H1 (cell line): ENCODE data around the gene ATP13A3. TPM values are rescaled to one million over a fixed set of nuclear protein-coding genes. Genes with fewer than 3 reads are reported as not detected.

ENCODE experiments used
- CTCF ChIA-PET: fragments of 300-600 bp; sonication (Branson Sonifier 250); formaldehyde crosslinking; loops from one replicate; lab custom pipeline; 2021; ENCODE audit not compliant: partially characterized antibody; lab: Charles Lee
- POLR2A ChIA-PET: fragments of 300-600 bp; sonication (Branson Sonifier 250); formaldehyde crosslinking; loops from one replicate; lab custom pipeline; 2021; ENCODE audit warnings: inconsistent platforms; ENCODE audit not compliant: partially characterized antibody; lab: Charles Lee
- DNase-seq, 2 experiments: peaks; one replicate each; pipeline versions ENCODE4 v3.0.0 to v3.0.0-alpha.2; 2010 to 2022; ENCODE audit warnings: low spot score in 2 of 2, low read depth in 1 of 2, mixed read lengths in 1 of 2
- FAIRE-seq: peaks from 2 replicates; lab custom pipeline; 2011; peaks lifted over from hg19 to GRCh38; lab: Jason Lieb, UNC
- H2AFZ ChIP-seq: 2 replicates; pipeline ENCODE4 v1.8.1; 2012; ENCODE audit warnings: low read length, inconsistent platforms
- H2AK5ac ChIP-seq: 2 replicates; pipeline ENCODE4 v1.6.1; 2013; ENCODE audit warnings: low read depth, low read length
- H2BK120ac ChIP-seq: replicated peaks from 2 replicates; pipeline ENCODE3; 2013; ENCODE audit warnings: low read depth, low read length, inconsistent platforms
- H2BK12ac ChIP-seq: 2 replicates; pipeline ENCODE4 v1.6.1; 2013; ENCODE audit warnings: low read depth, low read length
- H2BK15ac ChIP-seq: 2 replicates; pipeline ENCODE4 v1.6.1; 2013; ENCODE audit warnings: low read length
- H2BK20ac ChIP-seq: 2 replicates; pipeline ENCODE4 v1.6.1; 2013; ENCODE audit warnings: low read length
- H2BK5ac ChIP-seq: 2 replicates; pipeline ENCODE4 v1.6.1; 2013; ENCODE audit warnings: low read depth, low read length
- H3K14ac ChIP-seq: 2 replicates; pipeline ENCODE4 v1.6.1; 2013; ENCODE audit warnings: inconsistent platforms; ENCODE audit not compliant: insufficient read length
- H3K18ac ChIP-seq: 2 replicates; pipeline ENCODE4 v1.6.1; 2013; ENCODE audit warnings: low read length; ENCODE audit errors: extremely low read depth
- H3K23ac ChIP-seq: 2 replicates; pipeline ENCODE4 v1.6.1; 2013; ENCODE audit warnings: inconsistent platforms; ENCODE audit not compliant: insufficient read length
- H3K23me2 ChIP-seq: 2 replicates; pipeline ENCODE4 v1.6.1; 2013; ENCODE audit warnings: low read depth, low read length
- H3K27ac ChIP-seq: 2 replicates; pipeline ENCODE4 v1.6.1; 2011; ENCODE audit warnings: low read depth, low read length, inconsistent platforms
- H3K27me3 ChIP-seq, 4 experiments: replicated peaks in 1 of 4; 1 replicate in 1 of 4; 2 replicates in 3 of 4; pipeline versions ENCODE4 v1.6.1 to v1.8.1; 2011 to 2013; ENCODE audit warnings: low read length in 3 of 4, mild to moderate bottlenecking in 3 of 4, inconsistent platforms in 2 of 4, mixed read lengths in 2 of 4, moderate library complexity in 1 of 4; ENCODE audit not compliant: control insufficient read depth in 3 of 4, insufficient read depth in 3 of 4; ENCODE audit errors: extremely low read depth in 1 of 4
- H3K36me3 ChIP-seq, 4 experiments: 2 replicates each; pipeline versions ENCODE4 v1.6.1 to v1.8.1; 2011 to 2013; ENCODE audit warnings: mild to moderate bottlenecking in 4 of 4, low read length in 3 of 4, moderate library complexity in 2 of 4, control low read depth in 1 of 4, inconsistent platforms in 1 of 4; ENCODE audit not compliant: insufficient read depth in 4 of 4, control insufficient read depth in 2 of 4
- H3K4ac ChIP-seq: replicated peaks from 2 replicates; pipeline ENCODE3; 2013; ENCODE audit warnings: low read length, low read depth, mixed read lengths, inconsistent platforms; ENCODE audit not compliant: insufficient read length
- H3K4me1 ChIP-seq, 4 experiments: replicated peaks in 1 of 4; 1 replicate in 1 of 4; 2 replicates in 3 of 4; pipeline versions ENCODE4 v1.6.1 to v1.8.1; 2011 to 2013; ENCODE audit warnings: low read length in 3 of 4, inconsistent platforms in 2 of 4, mixed read lengths in 1 of 4; ENCODE audit not compliant: insufficient read depth in 4 of 4, control insufficient read depth in 3 of 4
- H3K4me2 ChIP-seq, 2 experiments: 2 replicates each; pipeline versions ENCODE4 v1.6.1 to v1.8.1; 2011 to 2013; ENCODE audit warnings: low read depth in 2 of 2, low read length in 2 of 2, control low read depth in 1 of 2, inconsistent platforms in 1 of 2, mild to moderate bottlenecking in 1 of 2; ENCODE audit not compliant: insufficient read depth in 1 of 2
- H3K4me3 ChIP-seq, 4 experiments: fragments of 200-600, 300-600 bp in 1 of 4; sonication (generic), shearing (Covaris generic), sonication (Bioruptor Twin) in 1 of 4; 2 replicates each; pipeline versions ENCODE4 v1.5.1 to v1.8.1; 2011 to 2016; ENCODE audit warnings: low read length in 4 of 4, low read depth in 3 of 4, control low read depth in 2 of 4, inconsistent platforms in 2 of 4, mild to moderate bottlenecking in 2 of 4, mixed read lengths in 1 of 4, moderate library complexity in 1 of 4; ENCODE audit not compliant: insufficient read depth in 2 of 4; ENCODE audit errors: extremely low read depth in 1 of 4
- H3K56ac ChIP-seq: replicated peaks from 2 replicates; pipeline ENCODE3; 2013; ENCODE audit warnings: low read depth, mild to moderate bottlenecking, mixed read lengths, low read length, inconsistent platforms; ENCODE audit not compliant: insufficient read length
- H3K79me1 ChIP-seq: 2 replicates; pipeline ENCODE4 v1.6.1; 2013; ENCODE audit warnings: low read depth, low read length, control low read depth
- H3K79me2 ChIP-seq, 2 experiments: 2 replicates each; pipeline versions ENCODE4 v1.6.1 to v1.8.1; 2012 to 2013; ENCODE audit warnings: low read length in 2 of 2, mild to moderate bottlenecking in 2 of 2, inconsistent platforms in 1 of 2; ENCODE audit not compliant: insufficient read depth in 2 of 2, control insufficient read depth in 1 of 2
- H3K9ac ChIP-seq, 4 experiments: replicated peaks in 1 of 4; 1 replicate in 1 of 4; 2 replicates in 3 of 4; pipeline versions ENCODE4 v1.6.1 to v1.8.1; 2011 to 2013; ENCODE audit warnings: low read depth in 3 of 4, low read length in 3 of 4, control low read depth in 2 of 4, mild to moderate bottlenecking in 2 of 4, moderate library complexity in 2 of 4, inconsistent platforms in 1 of 4; ENCODE audit errors: extremely low read depth in 1 of 4
- H3K9me3 ChIP-seq, 2 experiments: 2 replicates each; pipeline versions ENCODE4 v1.6.1 to v1.8.1; 2012 to 2013; ENCODE audit warnings: mild to moderate bottlenecking in 2 of 2, moderate library complexity in 2 of 2, control low read depth in 1 of 2, inconsistent platforms in 1 of 2, low read depth in 1 of 2, low read length in 1 of 2, mixed read lengths in 1 of 2; ENCODE audit not compliant: insufficient read depth in 2 of 2
- H4K20me1 ChIP-seq, 2 experiments: replicated peaks in 1 of 2; 2 replicates each; pipeline versions ENCODE3 to v1.8.1; 2011 to 2013; ENCODE audit warnings: inconsistent platforms in 2 of 2, low read length in 2 of 2, mild to moderate bottlenecking in 1 of 2; ENCODE audit not compliant: insufficient read depth in 2 of 2, control insufficient read depth in 1 of 2
- H4K5ac ChIP-seq: 2 replicates; pipeline ENCODE4 v1.6.1; 2013; ENCODE audit warnings: low read length, low read depth, mixed read lengths, inconsistent platforms; ENCODE audit not compliant: insufficient read length
- H4K8ac ChIP-seq: 2 replicates; pipeline ENCODE4 v1.8.0; 2013; ENCODE audit warnings: mild to moderate bottlenecking, moderate library complexity, low read length, inconsistent platforms; ENCODE audit not compliant: insufficient read depth; ENCODE audit errors: extremely low read depth
- H4K91ac ChIP-seq: replicated peaks from 2 replicates; pipeline ENCODE3; 2013; ENCODE audit warnings: low read length, mixed read lengths, inconsistent platforms; ENCODE audit not compliant: insufficient read length
- BRCA1 ChIP-seq: IDR thresholded peaks from 2 replicates; pipeline ENCODE4 v1.6.1; 2012; ENCODE audit warnings: low read depth, low read length, improper control_type of control experiment
- CBX5 ChIP-seq: fragments of 300-800, 300-1000 bp; sonication (generic); IDR thresholded peaks from 2 replicates; pipeline ENCODE4 v1.7.1; 2016; ENCODE audit warnings: antibody characterized with exemption, low read length, low read depth
- CTBP2 ChIP-seq: IDR thresholded peaks from 2 replicates; pipeline ENCODE4 v1.7.0; 2011; ENCODE audit warnings: borderline replicate concordance, mild to moderate bottlenecking, moderate library complexity, mixed read lengths, low read length; ENCODE audit not compliant: insufficient read depth, insufficient read length
- JUND ChIP-seq: IDR thresholded peaks from 2 replicates; pipeline ENCODE4 v1.6.1; 2011; ENCODE audit warnings: mild to moderate bottlenecking, improper control_type of control experiment, low read length
- POLR2AphosphoS5 ChIP-seq: IDR thresholded peaks from 2 replicates; pipeline ENCODE4 v1.6.1; 2011; ENCODE audit warnings: low read depth, low read length
- WGBS, 2 experiments: shearing (Covaris generic) in 1 of 2; methylation state at CpG; one replicate each; pipeline versions ENCODE4 v1.1.6 to v1.1.7; 2013 to 2015; ENCODE audit warnings: low lambda C conversion rate in 2 of 2, mixed read lengths in 2 of 2, inconsistent platforms in 1 of 2, low coverage in 1 of 2, missing lambda C conversion rate in 1 of 2; ENCODE audit not compliant: insufficient replicate concordance in 2 of 2, insufficient coverage in 1 of 2, insufficient read length in 1 of 2; ENCODE audit errors: extremely low coverage in 1 of 2, missing lambda C conversion rate in 1 of 2; 5-methylcytosine and 5-hydroxymethylcytosine counted together
- polyA plus RNA-seq, 7 experiments: library from polyadenylated mRNA; depleted of rRNA in 3 of 7; stranded (reverse) in 5 of 7; unstranded in 2 of 7; fragments of >200 nt in 5 of 7; fragments of 200-250 nt in 2 of 7; gene quantifications; 1 replicate in 5 of 7; 2 replicates in 1 of 7; 4 replicates in 1 of 7; pipeline versions ENCODE4 v1.2.1 to v1.2.3, GENCODE V29; 2011 to 2013; ENCODE audit warnings: missing spikeins in 2 of 7, mixed read lengths in 2 of 7
- total RNA-seq: library from RNA; stranded (reverse); fragmentation: NEBNext Ultra II Directional; extraction: Animal tissue kit (Norgen Biotek cat#: 25700); gene quantifications from 2 replicates; pipeline ENCODE4 v1.2.1, GENCODE V29; 2021
- TF ChIP-seq, protein P1 (sequence below): IDR thresholded peaks from 2 replicates; pipeline ENCODE4 v1.6.1; 2012; ENCODE audit warnings: inconsistent platforms

ATP13A3 gene
- total and polyA plus RNA-seq, 2 of the 8 experiments (the other 6 are each of a cell fraction or from before 2014, with no cell fraction given), result 18.6 to 92.2 TPM

DNA sequence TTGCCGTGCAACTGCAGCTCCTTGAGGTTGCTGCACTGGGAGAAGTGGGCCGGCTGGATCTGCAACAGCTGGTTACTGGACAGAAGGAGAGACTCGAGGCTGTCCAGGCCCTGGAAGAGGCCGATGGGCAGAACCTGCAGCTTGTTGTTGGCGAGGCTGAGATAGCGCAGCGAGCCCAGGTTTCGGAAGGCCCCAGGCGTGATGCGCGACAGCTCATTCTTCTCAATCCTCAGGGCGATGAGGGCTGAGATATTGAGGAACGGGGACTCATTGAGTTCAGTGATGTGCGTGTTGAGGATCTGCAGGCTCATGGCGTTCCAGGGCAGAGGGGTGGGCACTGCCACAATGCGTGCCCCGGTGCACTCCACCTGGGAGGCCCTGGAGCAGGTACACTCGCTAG lies 126.2 kb downstream of the ATP13A3 start:
- Histone ChIP-seq H3K9ac (no peak overlapping the region), H4K91ac (no peak overlapping the region), H3K79me2 (no peaks in the 10 kb centered on the region), H3K27me3 (peaks cover 0 to 2% (median 0%) of the 10 kb centered on the region in 4 experiments; a peak in 1 of 7 replicates), H4K5ac (no peak overlapping the region), H2AFZ (no peak overlapping the region), H3K4ac (no peak overlapping the region), H3K4me3 (no peak overlapping the region), H2BK120ac (no peak overlapping the region), H2BK5ac (no peak overlapping the region), H3K27ac (no peak overlapping the region), H3K18ac (no peak overlapping the region), H3K4me1 (peaks cover 2 to 5% (median 2%) of the 10 kb centered on the region in 4 experiments; a peak in 5 of 7 replicates), H3K23ac (no peak overlapping the region), H3K56ac (no peak overlapping the region), H4K20me1 (no peaks in the 10 kb centered on the region), H3K36me3 (no peaks in the 10 kb centered on the region)
- 88% methylated on average over 18 of the region's 18 CpGs; no CpG with 5 or more reads in 1 of the 2 experiments for WGBS, 2 experiments
- POLR2A ChIA-PET, result interaction anchor here (1.0 kb wide), 1 partner anchor 36 kb away, joined by 4 read pairs; no protein-coding TSS in a partner anchor
- CTCF ChIA-PET, result interaction anchor here (1.8 to 18.9 kb wide), 3 partner anchors 10 to 44 kb away, joined by 7 to 344 read pairs (median 12); partner anchors contain the start of gene CPN2
- FAIRE-seq (no peak), DNase-seq (no peak)
- no peak for TF ChIP-seq BRCA1
- TF ChIP-seq, protein P1, sequence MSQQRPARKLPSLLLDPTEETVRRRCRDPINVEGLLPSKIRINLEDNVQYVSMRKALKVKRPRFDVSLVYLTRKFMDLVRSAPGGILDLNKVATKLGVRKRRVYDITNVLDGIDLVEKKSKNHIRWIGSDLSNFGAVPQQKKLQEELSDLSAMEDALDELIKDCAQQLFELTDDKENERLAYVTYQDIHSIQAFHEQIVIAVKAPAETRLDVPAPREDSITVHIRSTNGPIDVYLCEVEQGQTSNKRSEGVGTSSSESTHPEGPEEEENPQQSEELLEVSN, result no peak
- no peak for TF ChIP-seq POLR2AphosphoS5
- TF ChIP-seq JUND, result no peak
- TF ChIP-seq CTBP2, result no peak
- TF ChIP-seq CBX5, result no peak
- TF ChIP-seq, all 59 proteins: peak for 0
- H2BK15ac ChIP-seq, result no peak overlapping the region
- H3K23me2 ChIP-seq, result no peaks in the 10 kb centered on the region
- no peaks in the 10 kb centered on the region; a peak in 1 of 4 replicates for H3K9me3 ChIP-seq
- H2BK12ac ChIP-seq, result no peak overlapping the region
- no peaks in the 10 kb centered on the region for H3K79me1 ChIP-seq
- H2BK20ac ChIP-seq, result no peak overlapping the region
- H3K14ac ChIP-seq, result no peak overlapping the region
- H3K4me2 ChIP-seq, result no peak overlapping the region
- no peak overlapping the region for H2AK5ac ChIP-seq
- no peak overlapping the region for H4K8ac ChIP-seq
